OCI-M1 (cell line): ENCODE results near the gene TSPAN2.
A peak's percentile ranks its signal among the peaks of the same experiment; 100 is the strongest.
"Not testable (repeated sequence)": the region's sequence is repeated elsewhere in the genome, so short reads cannot be mapped to it uniquely, and the experiment has no call there.

Experiments used
- DNase-seq: peaks from one replicate; lab custom pipeline; 2025; lab: John Stamatoyannopoulos, UW

The TSPAN2 gene

GRCh38 chr1:115036814-115037507, 52.3 kb downstream of the TSPAN2 start:
- peak; percentile 58 for DNase-seq

- DNase-seq, result no peak
These were observed 53.7 kb downstream of the TSPAN2 start for GRCh38 chr1:115035652-115036051.

GRCh38 chr1:115031595-115031994, 57.7 kb downstream of the TSPAN2 start:
- DNase-seq, result no peak

GRCh38 chr1:115029526-115029925, 59.8 kb downstream of the TSPAN2 start, which contains the start of gene TSHB:
TSHB (plus strand) TSS chr1:115029826; CDS start chr1:115033363, 3,537 bp downstream.
- no peak for DNase-seq

- no peak for DNase-seq
These were observed 65.7 kb downstream of the TSPAN2 start for GRCh38 chr1:115023593-115023992.

- DNase-seq, result no peak
These were observed 68.2 kb downstream of the TSPAN2 start for GRCh38 chr1:115021145-115021544.

GRCh38 chr1:115019549-115019948, 69.8 kb downstream of the TSPAN2 start:
- DNase-seq, result not testable (repeated sequence)

- no peak for DNase-seq
These were observed 75.5 kb downstream of the TSPAN2 start for GRCh38 chr1:115013792-115014191.

- DNase-seq, result no peak
These were observed 76.9 kb downstream of the TSPAN2 start for GRCh38 chr1:115012434-115012833.

GRCh38 chr1:115012006-115012405, 77.3 kb downstream of the TSPAN2 start:
- no peak for DNase-seq

GRCh38 chr1:115006191-115006590, 83.1 kb downstream of the TSPAN2 start:
- no peak for DNase-seq
